Heart left ventricle (tissue), 16 donors: Measurements from ENCODE around the gene TPRN. TPM values are rescaled to one million over a fixed set of nuclear protein-coding genes. Genes with fewer than 3 reads are reported as not detected.

Experiments
- ATAC-seq, 4 donors: fragments of 200-7000 bp; cut with Tn5 transposase; one replicate each; pipeline ENCODE4 v1.9.1; 2020 to 2022; ENCODE audit warnings: moderate library complexity in 4 of 4, mild to moderate bottlenecking in 3 of 4, moderate number of reproducible peaks in 1 of 4
- DNase-seq, 5 donors: peaks; one replicate each; pipeline ENCODE4 v3.0.0-alpha.2; 2020
- H3K27ac ChIP-seq, 12 donors: fragments of 200-600 bp; sonication (generic) in 4 of 12; one replicate each; pipeline versions ENCODE4 v1.5.0 to v1.8.0; 2016 to 2022; ENCODE audit warnings: mild to moderate bottlenecking in 2 of 12
- H3K27me3 ChIP-seq, 9 donors: fragments of 200-600 bp; sonication (generic) in 2 of 9; one replicate each; pipeline versions ENCODE4 v1.5.1 to v1.8.0; 2016 to 2022; ENCODE audit warnings: mild to moderate bottlenecking in 3 of 9
- H3K36me3 ChIP-seq, 9 donors: fragments of 200-600 bp; sonication (generic) in 2 of 9; one replicate each; pipeline versions ENCODE4 v1.5.0 to v1.8.0; 2018 to 2022; ENCODE audit warnings: mild to moderate bottlenecking in 2 of 9
- H3K4me1 ChIP-seq, 12 donors: fragments of 200-600 bp; sonication (generic) in 4 of 12; one replicate each; pipeline versions ENCODE4 v1.5.0 to v1.8.0; 2016 to 2022; ENCODE audit warnings: mild to moderate bottlenecking in 3 of 12
- H3K4me3 ChIP-seq, 12 donors: fragments of 200-600 bp; sonication (generic) in 4 of 12; one replicate each; pipeline versions ENCODE4 v1.5.0 to v1.8.0; 2017 to 2022; ENCODE audit warnings: mild to moderate bottlenecking in 9 of 12, moderate library complexity in 4 of 12
- H3K9me3 ChIP-seq, 12 donors: fragments of 200-600 bp; sonication (generic) in 4 of 12; one replicate each; pipeline versions ENCODE4 v1.5.0 to v1.8.0; 2016 to 2022; ENCODE audit warnings: mild to moderate bottlenecking in 1 of 12
- CTCF ChIP-seq, 12 donors: fragments of 200-600 bp; sonication (generic) in 4 of 12; IDR thresholded peaks; one replicate each; pipeline versions ENCODE4 v1.5.0 to v1.8.0; 2018 to 2022; ENCODE audit warnings: antibody characterized with exemption in 12 of 12, mild to moderate bottlenecking in 5 of 12
- POLR2A ChIP-seq, 2 donors: fragments of 450-650 bp; IDR thresholded peaks; one replicate each; pipeline ENCODE4 v1.6.1; 2017; ENCODE audit warnings: antibody characterized with exemption in 2 of 2, mild to moderate bottlenecking in 2 of 2, moderate library complexity in 2 of 2
- WGBS, 4 donors: extraction: QIAGEN DNeasy Blood & Tissue Kit in 2 of 4; methylation state at CpG; one replicate each; pipeline versions ENCODE4 v1.1.5 to v1.1.7; 2013 to 2018; 5-methylcytosine and 5-hydroxymethylcytosine counted together
- intact Hi-C, 10 donors: fragments of 100-400 bp; cut with DNase I; formaldehyde crosslinking; loops; one replicate each; pipeline versions ENCODE4 v1.11.1 to v1.14.2; 2022
- polyA plus RNA-seq, 2 donors: library from polyadenylated mRNA; stranded (reverse); fragments of 200-250 nt; gene quantifications; one replicate each; pipeline ENCODE4 v1.2.3, GENCODE V29; 2013
- total RNA-seq, 9 donors: library from RNA; depleted of rRNA in 2 of 9; stranded (reverse); fragments of >200 nt in 2 of 9; fragmentation: NEBNext Ultra II Directional in 3 of 9; extraction: Animal tissue kit (Norgen Biotek cat#: 25700) in 3 of 9; gene quantifications; one replicate each; pipeline versions ENCODE4 v1.1.0 to v1.2.4, GENCODE V29; 2016 to 2023
- donor health status: ischemic (EF 13 %, LVEDD 7.1; RV severe dilation, severe dysfunction).
- donor health status: healthy with polysubstance abuse.
- donor health status: DM: no; HTN: yes; CAD: no.
- donor health status: DM: no; HTN: no; CAD: no.
- donor health status: ischemic (EF 25% LVEDD 6.9; RV normal size, moderate dysfunction).
- donor health status: ischemic (EF 25% LVEDD 5.7; RV mildly dilated, moderate dysfunction).
- donor health status: healthy.
- donor health status: DM: yes; HTN: yes; CAD: no.
- donor health status: ischemic (EF 35%, LVEDD 5.7; RV mildly dilated, moderate dysfunction).
- donor health status: nonischemic (EF 11% LVEDD 7.7; RV severe dilation, severe dysfunction).
- donor health status: DM: yes; HTN: yes; CAD: no.
- donor health status: PGD.
- donor health status: ischemic (EF 29% LVEDD 5.4; RV normal size, mild dysfunction).
- donor health status: nonischemic (EF 23%, LVEDD 6.1; RV moderate dilation, normal function).

The TPRN gene
- total and polyA plus RNA-seq, 11 donors = 11.5 to 18.0 (median 16.6) TPM

- no peak for ATAC-seq
- intact Hi-C loops = no loop called here
- Histone ChIP-seq H3K4me1 (peaks cover 2 to 41% (median 22%) of the 10 kb centered on the region in 12 donors), H3K36me3 (no peaks in the 10 kb centered on the region), H3K27ac (no peak overlapping the region), H3K27me3 (peaks cover 71 to 100% (median 95%) of the 10 kb centered on the region in 9 donors), H3K9me3 (no peaks in the 10 kb centered on the region), H3K4me3 (no peak overlapping the region)
- TF ChIP-seq POLR2A (IDR thresholded peaks at IDR 0.05) (no peak), CTCF (IDR thresholded peaks at IDR 0.05) (no peak)
- DNase-seq = no peak
- 81 to 91% (median 82%) methylated on average over 8 to 22 of the region's 22 CpGs for WGBS, 4 donors
Observed at GRCh38 chr9:137163805-137164204, 36.7 kb downstream of the TPRN start.

GRCh38 chr9:137163365-137163715, 37.2 kb downstream of the TPRN start:
- H3K27me3 ChIP-seq = peaks cover 71 to 100% (median 97%) of the 10 kb centered on the region in 9 donors
- intact Hi-C loops = no loop called here
- no peaks in the 10 kb centered on the region for H3K36me3 ChIP-seq
- no peak for DNase-seq
- H3K4me3 ChIP-seq = peak overlapping the region in 10 of 12 donors; percentile 15 to 41 (median 32)
- TF ChIP-seq POLR2A (IDR thresholded peaks at IDR 0.05) (no peak), CTCF (IDR thresholded peaks at IDR 0.05) (no peak)
- ATAC-seq = peak in 1 of 4 donors; percentile 4
- 29 to 49% (median 36%) methylated on average over 15 to 26 of the region's 26 CpGs for WGBS, 4 donors
- no peak overlapping the region for H3K27ac ChIP-seq
- H3K9me3 ChIP-seq = no peaks in the 10 kb centered on the region
- H3K4me1 ChIP-seq = peaks cover under 1 to 36% (median 18%) of the 10 kb centered on the region in 12 donors

- peak in 3 of 12 donors; percentile 6 to 22 (median 11) for TF ChIP-seq CTCF (IDR thresholded peaks at IDR 0.05)
- no peak for TF ChIP-seq POLR2A (IDR thresholded peaks at IDR 0.05)
- Histone ChIP-seq H3K4me3 (peak overlapping the region in 10 of 12 donors; percentile 15 to 41 (median 32)), H3K36me3 (no peaks in the 10 kb centered on the region), H3K4me1 (peaks cover 0 to 30% (median 12%) of the 10 kb centered on the region in 12 donors), H3K27me3 (peaks cover 70 to 100% (median 96%) of the 10 kb centered on the region in 9 donors), H3K27ac (no peak overlapping the region), H3K9me3 (no peaks in the 10 kb centered on the region)
- DNase-seq (no peak), ATAC-seq (peak in 2 of 4 donors; percentile 41 to 44)
- WGBS, 4 donors = 5 to 9% (median 6%) methylated on average over 20 to 74 of the region's 74 CpGs
- intact Hi-C loops = no loop called here
Observed at GRCh38 chr9:137162505-137163364, 37.8 kb downstream of the TPRN start.
